ENCODE results near the gene MTG1.

DNA sequence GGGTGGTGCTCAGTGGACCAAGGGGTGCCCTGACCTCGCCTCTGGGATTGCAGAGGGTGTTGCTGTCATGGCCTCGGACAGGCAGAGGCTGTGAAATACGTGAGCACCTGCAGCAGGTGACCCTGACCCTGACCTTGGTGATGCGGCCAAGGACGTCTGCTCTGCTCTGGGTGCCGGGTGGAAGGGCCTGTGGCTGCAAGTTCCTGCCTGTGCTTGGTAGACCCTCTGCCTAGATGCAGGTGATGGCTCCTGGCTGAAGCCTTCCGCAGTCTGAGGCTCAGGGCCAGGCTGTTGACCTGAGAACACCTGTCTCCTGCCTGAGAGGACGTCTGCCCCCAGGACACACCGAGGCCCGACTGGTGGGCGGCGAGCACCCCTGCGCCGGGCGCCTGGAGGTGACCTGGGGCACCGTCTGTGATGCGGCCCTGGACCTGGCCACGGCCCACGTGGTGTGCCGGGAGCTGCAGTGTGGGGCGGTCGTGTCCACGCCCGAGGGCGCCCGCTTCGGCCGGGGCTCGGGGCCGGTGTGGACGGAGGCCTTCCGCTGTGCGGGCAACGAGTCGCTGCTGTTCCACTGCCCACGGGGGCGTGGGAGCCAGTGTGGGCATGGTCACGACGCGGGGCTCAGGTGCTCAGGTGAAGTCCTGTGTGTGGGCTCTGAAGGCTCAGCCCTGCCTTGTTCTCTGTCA, 64.2 kb downstream of the MTG1 start:
- no peak for TF ChIP-seq EZH2 (IDR thresholded peaks at IDR 0.05; ENCODE audit: low read length, missing control alignments)
- TF ChIP-seq CTCF (conservative IDR thresholded peaks at IDR 0.05 in 1 of 2, IDR thresholded peaks at IDR 0.05 in 1 of 2; ENCODE audit: low read depth in 1 of 2, low read length in 2 of 2): no peak

Data from fibroblast of lung (primary cell).